ENCODE results near the gene ATRNL1. TPM values are rescaled to one million over a fixed set of nuclear protein-coding genes. Genes with fewer than 3 reads are reported as not detected.

Gene ATRNL1
- total and polyA plus RNA-seq, 2 of the 8 experiments (the other 6 are each of a cell fraction or from before 2014, with no cell fraction given) = 5.1 to 17.6 TPM

DNA sequence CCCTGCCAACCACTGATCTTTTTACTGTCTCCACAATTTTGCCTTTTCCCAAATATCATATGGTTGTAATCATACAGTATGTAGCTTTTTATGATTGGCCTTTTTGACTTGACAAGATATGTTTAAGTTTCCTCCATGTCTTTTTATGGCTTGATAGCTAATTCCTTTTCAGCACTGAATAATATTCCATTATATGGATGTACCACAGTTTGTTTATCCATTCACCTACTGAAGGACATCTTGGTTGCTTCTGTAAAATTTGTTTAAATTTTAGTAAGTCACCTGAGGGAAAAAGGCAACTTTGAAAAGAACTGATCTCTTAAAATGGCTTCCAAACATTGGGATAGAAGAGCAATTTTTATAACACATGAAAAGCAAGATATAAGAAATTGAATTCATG lies 43.5 kb downstream of the ATRNL1 start (continued):
- TF ChIP-seq, protein P1, sequence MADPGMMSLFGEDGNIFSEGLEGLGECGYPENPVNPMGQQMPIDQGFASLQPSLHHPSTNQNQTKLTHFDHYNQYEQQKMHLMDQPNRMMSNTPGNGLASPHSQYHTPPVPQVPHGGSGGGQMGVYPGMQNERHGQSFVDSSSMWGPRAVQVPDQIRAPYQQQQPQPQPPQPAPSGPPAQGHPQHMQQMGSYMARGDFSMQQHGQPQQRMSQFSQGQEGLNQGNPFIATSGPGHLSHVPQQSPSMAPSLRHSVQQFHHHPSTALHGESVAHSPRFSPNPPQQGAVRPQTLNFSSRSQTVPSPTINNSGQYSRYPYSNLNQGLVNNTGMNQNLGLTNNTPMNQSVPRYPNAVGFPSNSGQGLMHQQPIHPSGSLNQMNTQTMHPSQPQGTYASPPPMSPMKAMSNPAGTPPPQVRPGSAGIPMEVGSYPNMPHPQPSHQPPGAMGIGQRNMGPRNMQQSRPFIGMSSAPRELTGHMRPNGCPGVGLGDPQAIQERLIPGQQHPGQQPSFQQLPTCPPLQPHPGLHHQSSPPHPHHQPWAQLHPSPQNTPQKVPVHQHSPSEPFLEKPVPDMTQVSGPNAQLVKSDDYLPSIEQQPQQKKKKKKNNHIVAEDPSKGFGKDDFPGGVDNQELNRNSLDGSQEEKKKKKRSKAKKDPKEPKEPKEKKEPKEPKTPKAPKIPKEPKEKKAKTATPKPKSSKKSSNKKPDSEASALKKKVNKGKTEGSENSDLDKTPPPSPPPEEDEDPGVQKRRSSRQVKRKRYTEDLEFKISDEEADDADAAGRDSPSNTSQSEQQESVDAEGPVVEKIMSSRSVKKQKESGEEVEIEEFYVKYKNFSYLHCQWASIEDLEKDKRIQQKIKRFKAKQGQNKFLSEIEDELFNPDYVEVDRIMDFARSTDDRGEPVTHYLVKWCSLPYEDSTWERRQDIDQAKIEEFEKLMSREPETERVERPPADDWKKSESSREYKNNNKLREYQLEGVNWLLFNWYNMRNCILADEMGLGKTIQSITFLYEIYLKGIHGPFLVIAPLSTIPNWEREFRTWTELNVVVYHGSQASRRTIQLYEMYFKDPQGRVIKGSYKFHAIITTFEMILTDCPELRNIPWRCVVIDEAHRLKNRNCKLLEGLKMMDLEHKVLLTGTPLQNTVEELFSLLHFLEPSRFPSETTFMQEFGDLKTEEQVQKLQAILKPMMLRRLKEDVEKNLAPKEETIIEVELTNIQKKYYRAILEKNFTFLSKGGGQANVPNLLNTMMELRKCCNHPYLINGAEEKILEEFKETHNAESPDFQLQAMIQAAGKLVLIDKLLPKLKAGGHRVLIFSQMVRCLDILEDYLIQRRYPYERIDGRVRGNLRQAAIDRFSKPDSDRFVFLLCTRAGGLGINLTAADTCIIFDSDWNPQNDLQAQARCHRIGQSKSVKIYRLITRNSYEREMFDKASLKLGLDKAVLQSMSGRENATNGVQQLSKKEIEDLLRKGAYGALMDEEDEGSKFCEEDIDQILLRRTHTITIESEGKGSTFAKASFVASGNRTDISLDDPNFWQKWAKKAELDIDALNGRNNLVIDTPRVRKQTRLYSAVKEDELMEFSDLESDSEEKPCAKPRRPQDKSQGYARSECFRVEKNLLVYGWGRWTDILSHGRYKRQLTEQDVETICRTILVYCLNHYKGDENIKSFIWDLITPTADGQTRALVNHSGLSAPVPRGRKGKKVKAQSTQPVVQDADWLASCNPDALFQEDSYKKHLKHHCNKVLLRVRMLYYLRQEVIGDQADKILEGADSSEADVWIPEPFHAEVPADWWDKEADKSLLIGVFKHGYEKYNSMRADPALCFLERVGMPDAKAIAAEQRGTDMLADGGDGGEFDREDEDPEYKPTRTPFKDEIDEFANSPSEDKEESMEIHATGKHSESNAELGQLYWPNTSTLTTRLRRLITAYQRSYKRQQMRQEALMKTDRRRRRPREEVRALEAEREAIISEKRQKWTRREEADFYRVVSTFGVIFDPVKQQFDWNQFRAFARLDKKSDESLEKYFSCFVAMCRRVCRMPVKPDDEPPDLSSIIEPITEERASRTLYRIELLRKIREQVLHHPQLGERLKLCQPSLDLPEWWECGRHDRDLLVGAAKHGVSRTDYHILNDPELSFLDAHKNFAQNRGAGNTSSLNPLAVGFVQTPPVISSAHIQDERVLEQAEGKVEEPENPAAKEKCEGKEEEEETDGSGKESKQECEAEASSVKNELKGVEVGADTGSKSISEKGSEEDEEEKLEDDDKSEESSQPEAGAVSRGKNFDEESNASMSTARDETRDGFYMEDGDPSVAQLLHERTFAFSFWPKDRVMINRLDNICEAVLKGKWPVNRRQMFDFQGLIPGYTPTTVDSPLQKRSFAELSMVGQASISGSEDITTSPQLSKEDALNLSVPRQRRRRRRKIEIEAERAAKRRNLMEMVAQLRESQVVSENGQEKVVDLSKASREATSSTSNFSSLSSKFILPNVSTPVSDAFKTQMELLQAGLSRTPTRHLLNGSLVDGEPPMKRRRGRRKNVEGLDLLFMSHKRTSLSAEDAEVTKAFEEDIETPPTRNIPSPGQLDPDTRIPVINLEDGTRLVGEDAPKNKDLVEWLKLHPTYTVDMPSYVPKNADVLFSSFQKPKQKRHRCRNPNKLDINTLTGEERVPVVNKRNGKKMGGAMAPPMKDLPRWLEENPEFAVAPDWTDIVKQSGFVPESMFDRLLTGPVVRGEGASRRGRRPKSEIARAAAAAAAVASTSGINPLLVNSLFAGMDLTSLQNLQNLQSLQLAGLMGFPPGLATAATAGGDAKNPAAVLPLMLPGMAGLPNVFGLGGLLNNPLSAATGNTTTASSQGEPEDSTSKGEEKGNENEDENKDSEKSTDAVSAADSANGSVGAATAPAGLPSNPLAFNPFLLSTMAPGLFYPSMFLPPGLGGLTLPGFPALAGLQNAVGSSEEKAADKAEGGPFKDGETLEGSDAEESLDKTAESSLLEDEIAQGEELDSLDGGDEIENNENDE (IDR thresholded peaks at IDR 0.05; ENCODE audit: insufficient replicate concordance, low read length) = no peak
- no peak for TF ChIP-seq BCL11A (IDR thresholded peaks at IDR 0.05; ENCODE audit: low read depth in 2 of 2, low read length in 2 of 2)
- no peak for TF ChIP-seq TBP (IDR thresholded peaks at IDR 0.05; ENCODE audit: low read depth, low read length)
- TF ChIP-seq POLR2A (IDR thresholded peaks at IDR 0.05; ENCODE audit: control extremely low read depth in 1 of 2, low read depth in 2 of 2, low read length in 2 of 2) = no peak
- no peak for TF ChIP-seq YY1 (IDR thresholded peaks at IDR 0.05; ENCODE audit: low read depth, low read length)
- TF ChIP-seq GABPA (IDR thresholded peaks at IDR 0.05; ENCODE audit: borderline replicate concordance, insufficient read depth, low read length) = no peak
- no peak for TF ChIP-seq RNF2 (IDR thresholded peaks at IDR 0.05; ENCODE audit: borderline replicate concordance, low read depth, low read length, missing control alignments, poor library complexity, severe bottlenecking)
- no peak for TF ChIP-seq HDAC2 (IDR thresholded peaks at IDR 0.05; ENCODE audit: borderline replicate concordance in 1 of 2, low read depth in 2 of 2, low read length in 2 of 2)
- TF ChIP-seq CHD1 (IDR thresholded peaks at IDR 0.05; ENCODE audit: low read depth, low read length) = no peak
- no peak for TF ChIP-seq POLR2AphosphoS5 (IDR thresholded peaks at IDR 0.05; ENCODE audit: low read depth, low read length)
- no peak for TF ChIP-seq CREB1 (IDR thresholded peaks at IDR 0.05)
- TF ChIP-seq TEAD4 (IDR thresholded peaks at IDR 0.05; ENCODE audit: low read depth, low read length) = no peak
- no peak for TF ChIP-seq GTF2F1 (IDR thresholded peaks at IDR 0.05; ENCODE audit: borderline replicate concordance, low read depth, low read length)

Data from H1 (cell line).